DOHH2 (cell line): ENCODE results near the gene SFXN5.

Experiments
- H3F3A ChIP-seq: fragments of 200-600 bp; sonication (generic), shearing (Covaris generic); 2 replicates; pipeline ENCODE4 v1.6.0; 2016; ENCODE audit warnings: antibody characterized with exemption, mild to moderate bottlenecking; ENCODE audit not compliant: control insufficient read depth, insufficient read depth
- H3K27ac ChIP-seq: fragments of 200-600 bp; sonication (generic); 2 replicates; pipeline ENCODE4 v1.5.1; 2014; ENCODE audit warnings: low read depth, mild to moderate bottlenecking, low read length, moderate library complexity
- H3K27me3 ChIP-seq: fragments of 200-600 bp; sonication (generic); 2 replicates; pipeline ENCODE4 v1.6.1; 2014; ENCODE audit warnings: mild to moderate bottlenecking, low read length, mixed read lengths; ENCODE audit not compliant: control insufficient read depth
- H3K36me3 ChIP-seq: fragments of 200-600 bp; sonication (generic); 2 replicates; pipeline ENCODE4 v1.6.1; 2014; ENCODE audit warnings: mild to moderate bottlenecking, low read length, moderate library complexity, mixed read lengths; ENCODE audit not compliant: control insufficient read depth
- H3K4me1 ChIP-seq: fragments of 200-600 bp; sonication (generic); 2 replicates; pipeline ENCODE4 v1.6.1; 2014; ENCODE audit warnings: mild to moderate bottlenecking, low read length, mixed read lengths; ENCODE audit not compliant: control insufficient read depth
- H3K4me2 ChIP-seq: fragments of 200-600 bp; sonication (generic); 2 replicates; pipeline ENCODE4 v1.6.0; 2014; ENCODE audit warnings: mild to moderate bottlenecking, low read length, moderate library complexity
- H3K4me3 ChIP-seq: fragments of 200-600 bp; sonication (generic); 2 replicates; pipeline ENCODE4 v1.5.1; 2014; ENCODE audit warnings: mild to moderate bottlenecking, low read length, mixed read lengths
- H3K79me2 ChIP-seq: fragments of 200-600 bp; sonication (generic); 2 replicates; pipeline ENCODE4 v1.6.1; 2014; ENCODE audit warnings: mild to moderate bottlenecking, low read length, mixed read lengths; ENCODE audit not compliant: control insufficient read depth
- H3K9me2 ChIP-seq: fragments of 200-600 bp; sonication (generic); replicated peaks from 2 replicates; pipeline ENCODE4 v1.6.1; 2014; ENCODE audit warnings: mild to moderate bottlenecking, low read length, mixed read lengths; ENCODE audit not compliant: control insufficient read depth
- H3K9me3 ChIP-seq: fragments of 200-600 bp; sonication (generic); 2 replicates; pipeline ENCODE4 v1.6.1; 2014; ENCODE audit warnings: antibody characterized with exemption, low read length, mixed read lengths; ENCODE audit not compliant: control insufficient read depth, insufficient read depth
- H4K20me1 ChIP-seq: fragments of 200-600 bp; sonication (generic); 2 replicates; pipeline ENCODE4 v1.6.0; 2014; ENCODE audit warnings: low read depth, mild to moderate bottlenecking, antibody characterized with exemption, low read length, moderate library complexity; ENCODE audit not compliant: control insufficient read depth, insufficient read depth
- EZH2phosphoT487 ChIP-seq: fragments of 200-600 bp; sonication (generic); IDR thresholded peaks from 2 replicates; pipeline ENCODE4 v1.6.1; 2017; ENCODE audit warnings: borderline replicate concordance, mild to moderate bottlenecking, antibody characterized with exemption, low read length, moderate library complexity, mixed read lengths
- TF ChIP-seq, protein P1 (sequence below): fragments of 200-600 bp; sonication (generic); IDR thresholded peaks from one replicate; pipeline ENCODE4 v1.5.1; 2014; ENCODE audit warnings: antibody characterized with exemption, mild to moderate bottlenecking, low read depth, low read length; ENCODE audit not compliant: poor library complexity, severe bottlenecking

Gene SFXN5

DNA sequence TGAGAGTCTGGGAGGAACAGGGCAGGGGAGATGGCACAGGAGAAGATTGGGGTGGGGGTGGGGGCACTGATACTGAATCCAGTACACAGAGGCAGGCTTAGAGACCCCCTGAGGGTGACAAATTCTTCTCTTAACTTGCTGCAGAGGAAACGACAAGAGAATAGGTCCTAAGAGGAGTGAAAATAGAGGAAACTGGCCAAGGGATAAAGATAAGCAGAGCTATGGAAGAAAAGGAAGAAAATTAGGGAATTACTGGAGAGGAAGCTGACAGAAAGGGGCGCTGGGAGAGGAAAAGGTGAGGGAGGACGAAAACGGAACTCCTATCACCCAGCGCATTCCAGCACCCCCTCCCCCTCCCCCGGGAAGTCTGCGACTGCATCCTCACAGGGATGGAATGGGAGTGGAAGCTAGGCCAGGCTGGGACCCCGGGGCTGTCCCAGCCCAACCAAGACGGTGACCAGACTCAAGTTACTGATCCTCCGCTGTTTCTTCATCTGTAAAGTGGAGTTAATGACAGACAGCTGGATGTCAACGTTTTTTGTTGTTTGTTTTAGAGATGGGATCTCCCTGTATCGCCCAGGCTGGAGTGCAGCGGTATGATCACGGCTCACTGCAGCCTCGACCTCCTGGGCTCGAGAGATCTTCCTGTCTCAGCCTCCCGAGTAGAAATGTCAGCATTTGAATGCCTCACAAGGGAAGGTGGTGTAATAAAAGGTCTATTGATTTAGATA lies 156.8 kb downstream of the SFXN5 start:
- no peaks in the 10 kb centered on the region for H3K36me3 ChIP-seq
- H3K79me2 ChIP-seq = no peaks in the 10 kb centered on the region
- no peaks in the 10 kb centered on the region for H3K9me2 ChIP-seq
- H3K4me2 ChIP-seq = no peak overlapping the region
- H3F3A ChIP-seq = no peaks in the 10 kb centered on the region
- H3K4me3 ChIP-seq = no peak overlapping the region
- no peak overlapping the region for H3K27ac ChIP-seq
- no peaks in the 10 kb centered on the region for H3K9me3 ChIP-seq
- TF ChIP-seq, protein P1, sequence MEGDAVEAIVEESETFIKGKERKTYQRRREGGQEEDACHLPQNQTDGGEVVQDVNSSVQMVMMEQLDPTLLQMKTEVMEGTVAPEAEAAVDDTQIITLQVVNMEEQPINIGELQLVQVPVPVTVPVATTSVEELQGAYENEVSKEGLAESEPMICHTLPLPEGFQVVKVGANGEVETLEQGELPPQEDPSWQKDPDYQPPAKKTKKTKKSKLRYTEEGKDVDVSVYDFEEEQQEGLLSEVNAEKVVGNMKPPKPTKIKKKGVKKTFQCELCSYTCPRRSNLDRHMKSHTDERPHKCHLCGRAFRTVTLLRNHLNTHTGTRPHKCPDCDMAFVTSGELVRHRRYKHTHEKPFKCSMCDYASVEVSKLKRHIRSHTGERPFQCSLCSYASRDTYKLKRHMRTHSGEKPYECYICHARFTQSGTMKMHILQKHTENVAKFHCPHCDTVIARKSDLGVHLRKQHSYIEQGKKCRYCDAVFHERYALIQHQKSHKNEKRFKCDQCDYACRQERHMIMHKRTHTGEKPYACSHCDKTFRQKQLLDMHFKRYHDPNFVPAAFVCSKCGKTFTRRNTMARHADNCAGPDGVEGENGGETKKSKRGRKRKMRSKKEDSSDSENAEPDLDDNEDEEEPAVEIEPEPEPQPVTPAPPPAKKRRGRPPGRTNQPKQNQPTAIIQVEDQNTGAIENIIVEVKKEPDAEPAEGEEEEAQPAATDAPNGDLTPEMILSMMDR = no peak
- no peak for TF ChIP-seq EZH2phosphoT487
- peaks cover 83% of the 10 kb centered on the region for H3K27me3 ChIP-seq
- peaks cover 16% of the 10 kb centered on the region for H3K4me1 ChIP-seq
- no peaks in the 10 kb centered on the region; the same call in 1 of the 2 replicates for H4K20me1 ChIP-seq

- Histone ChIP-seq H3K36me3 (no peaks in the 10 kb centered on the region), H3K9me3 (no peaks in the 10 kb centered on the region), H3K4me1 (peaks cover 16% of the 10 kb centered on the region), H3K27me3 (peaks cover 78% of the 10 kb centered on the region), H3K79me2 (no peaks in the 10 kb centered on the region), H4K20me1 (no peaks in the 10 kb centered on the region; the same call in 1 of the 2 replicates), H3K27ac (no peak overlapping the region), H3K9me2 (no peaks in the 10 kb centered on the region), H3K4me2 (no peak overlapping the region), H3K4me3 (no peak overlapping the region), H3F3A (no peaks in the 10 kb centered on the region)
- no peak for TF ChIP-seq EZH2phosphoT487
- TF ChIP-seq, protein P1 = no peak
Measured at GRCh38 chr2:72914206-72914559, 157.3 kb downstream of the SFXN5 start.

DNA sequence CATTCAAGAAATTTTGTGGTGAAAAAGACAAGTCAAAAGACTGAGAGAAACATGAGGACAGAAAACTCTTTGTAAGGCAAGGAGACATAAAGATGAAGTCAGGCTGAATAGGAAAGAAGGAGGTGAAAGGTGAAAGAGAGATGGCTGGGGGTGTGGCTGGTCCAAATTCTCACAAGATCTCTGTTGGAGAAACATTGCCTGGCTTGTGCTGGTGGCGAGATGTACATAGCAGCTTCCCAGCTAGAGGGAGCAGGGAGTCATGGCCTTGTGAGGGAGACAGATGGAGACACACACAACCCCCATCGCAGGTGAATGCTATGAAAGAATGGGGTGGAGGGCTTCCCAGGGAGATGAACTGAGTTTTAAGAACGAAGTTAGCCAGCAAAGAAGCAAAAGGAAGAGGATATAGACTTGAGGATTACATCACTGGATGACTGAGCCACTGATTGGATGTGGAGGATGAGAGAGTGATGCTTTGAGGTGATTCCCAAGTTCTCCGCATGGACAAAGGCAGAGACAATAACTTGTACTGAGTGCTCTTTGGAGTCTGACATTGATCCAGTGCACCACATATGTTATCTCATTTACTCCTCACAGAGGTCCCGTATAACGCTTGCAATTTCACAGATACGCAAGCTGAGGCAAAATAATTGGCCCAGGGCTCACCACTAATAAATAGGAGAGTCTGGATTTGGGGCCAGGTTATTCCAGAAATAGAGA lies 157.9 kb downstream of the SFXN5 start:
- Histone ChIP-seq H3K27me3 (peaks cover 76% of the 10 kb centered on the region), H3F3A (no peaks in the 10 kb centered on the region)

More for the DNA sequence above, 157.9 kb downstream of the SFXN5 start:
- Histone ChIP-seq H3K9me2 (no peaks in the 10 kb centered on the region), H3K4me3 (no peak overlapping the region), H3K9me3 (no peaks in the 10 kb centered on the region), H3K79me2 (no peaks in the 10 kb centered on the region), H3K27ac (no peak overlapping the region), H3K4me2 (no peak overlapping the region), H4K20me1 (no peaks in the 10 kb centered on the region; the same call in 1 of the 2 replicates), H3K4me1 (peaks cover 16% of the 10 kb centered on the region), H3K36me3 (no peaks in the 10 kb centered on the region)
- TF ChIP-seq, protein P1 = no peak
- TF ChIP-seq EZH2phosphoT487 = no peak
